GM12878 (cell line): ENCODE data around the gene PCAT6. TPM values are rescaled to one million over a fixed set of nuclear protein-coding genes. Genes with fewer than 3 reads are reported as not detected.

ENCODE experiments used
- ATAC-seq: fragments of 200-7000 bp; cut with Tn5 transposase; 3 replicates; pipeline ENCODE4 v1.9.1; 2020; ENCODE audit warnings: mild to moderate bottlenecking, moderate library complexity
- BruUV-seq: library from RNA; stranded (reverse); fragments of 400-500 nt; replicated peaks from 2 replicates; lab custom pipeline; 2021; lab: Mats Ljungman, UMichigan
- CTCF ChIA-PET: fragments of 300-600 bp; sonication (Branson Sonifier 250); formaldehyde crosslinking; extraction: SDS; loops from one replicate; lab custom pipeline; 2021; ENCODE audit warnings: inconsistent platforms; lab: Yijun Ruan, JAX
- POLR2A ChIA-PET: fragments of 350-600 bp; formaldehyde crosslinking; extraction: SDS; loops from one replicate; lab custom pipeline; 2021; ENCODE audit warnings: inconsistent platforms; lab: Charles Lee
- RAD21 ChIA-PET: fragments of 300-600 bp; sonication (Branson Sonifier 250); formaldehyde crosslinking; loops from one replicate; lab custom pipeline; 2023; ENCODE audit warnings: antibody characterized with exemption; ENCODE audit not compliant: unreplicated experiment; lab: Charles Lee
- SMC1A ChIA-PET: fragments of 300-600 bp; sonication (Branson Sonifier 250); formaldehyde crosslinking; loops from one replicate; lab custom pipeline; 2023; ENCODE audit not compliant: unreplicated experiment, uncharacterized antibody; lab: Charles Lee
- DNase-seq: peaks from one replicate; pipeline ENCODE4 v3.0.0-alpha.2; 2011; ENCODE audit warnings: low read depth, low spot score
- FAIRE-seq: peaks from 3 replicates; lab custom pipeline; 2011; peaks lifted over from hg19 to GRCh38; lab: Jason Lieb, UNC
- H2AFZ ChIP-seq: 2 replicates; pipeline ENCODE4 v1.6.0; 2011; ENCODE audit warnings: low read depth, low read length, control low read depth; ENCODE audit not compliant: control insufficient read depth
- H3K27ac ChIP-seq: 2 replicates; pipeline ENCODE4 v1.5.1; 2011; ENCODE audit warnings: control low read depth; ENCODE audit not compliant: control insufficient read depth, insufficient read depth
- H3K27me3 ChIP-seq, 2 experiments: replicated peaks in 1 of 2; 2 replicates each; pipeline versions ENCODE4 v1.6.0 to v1.6.1; 2011; ENCODE audit warnings: low read length in 1 of 2; ENCODE audit not compliant: control insufficient read depth in 2 of 2, insufficient read depth in 2 of 2
- H3K36me3 ChIP-seq, 2 experiments: 2 replicates each; pipeline ENCODE4 v1.5.1; 2011; ENCODE audit warnings: low read length in 1 of 2; ENCODE audit not compliant: control insufficient read depth in 2 of 2, insufficient read depth in 2 of 2
- H3K4me1 ChIP-seq: 2 replicates; pipeline ENCODE4 v1.6.1; 2011; ENCODE audit warnings: mild to moderate bottlenecking, low read length, moderate library complexity, mixed read lengths; ENCODE audit not compliant: control insufficient read depth, insufficient read depth
- H3K4me2 ChIP-seq: 2 replicates; pipeline ENCODE4 v1.6.0; 2011; ENCODE audit warnings: control low read depth; ENCODE audit not compliant: control insufficient read depth, insufficient read depth
- H3K4me3 ChIP-seq: fragments of 200-600 bp; sonication (generic); 2 replicates; pipeline ENCODE4 v1.5.1; 2016
- H3K79me2 ChIP-seq: 2 replicates; pipeline ENCODE4 v1.6.0; 2011; ENCODE audit warnings: low read length; ENCODE audit not compliant: control insufficient read depth, insufficient read depth
- H3K9ac ChIP-seq: 2 replicates; pipeline ENCODE4 v1.8.0; 2011; ENCODE audit warnings: low read length, control low read depth, mixed read lengths; ENCODE audit not compliant: control insufficient read depth, insufficient read depth
- H3K9me3 ChIP-seq: replicated peaks from 3 replicates; pipeline ENCODE4 v1.5.1; 2011; ENCODE audit warnings: mild to moderate bottlenecking, low read length; ENCODE audit not compliant: control insufficient read depth, insufficient read depth
- H4K20me1 ChIP-seq: 2 replicates; pipeline ENCODE4 v1.6.0; 2011; ENCODE audit not compliant: control insufficient read depth, insufficient read depth
- CBFB ChIP-seq: IDR thresholded peaks from 2 replicates; pipeline ENCODE4 v1.6.1; 2016; ENCODE audit warnings: antibody characterized with exemption, low read depth
- CBX3 ChIP-seq: fragments of 200-600 bp; sonication (generic); IDR thresholded peaks from 2 replicates; pipeline ENCODE4 v1.6.1; 2016; ENCODE audit warnings: low read depth, borderline replicate concordance
- CREM ChIP-seq: IDR thresholded peaks from 2 replicates; pipeline ENCODE4 v1.6.1; 2014; ENCODE audit warnings: antibody characterized with exemption, low read depth
- DPF2 ChIP-seq: fragments of 450-650 bp; IDR thresholded peaks from 2 replicates; pipeline ENCODE4 v1.6.1; 2017; ENCODE audit warnings: mild to moderate bottlenecking
- ELK1 ChIP-seq: IDR thresholded peaks from 2 replicates; pipeline ENCODE4 v1.6.1; 2012; ENCODE audit warnings: low read depth, low read length, improper control_type of control experiment
- HDAC2 ChIP-seq: fragments of 200-600 bp; sonication (generic); IDR thresholded peaks from 2 replicates; pipeline ENCODE4 v1.6.1; 2017
- HDGF ChIP-seq: fragments of 450-650 bp; IDR thresholded peaks from 2 replicates; pipeline ENCODE4 v1.6.1; 2016; ENCODE audit warnings: antibody characterized with exemption
- IRF4 ChIP-seq: IDR thresholded peaks from 2 replicates; pipeline ENCODE4 v1.6.1; 2011; ENCODE audit warnings: low read depth, low read length
- NR2C1 ChIP-seq: fragments of 450-650 bp; IDR thresholded peaks from 2 replicates; pipeline ENCODE4 v1.6.1; 2017; ENCODE audit warnings: antibody characterized with exemption, mild to moderate bottlenecking, moderate library complexity
- SMC3 ChIP-seq: IDR thresholded peaks from 2 replicates; pipeline ENCODE4 v1.6.1; 2011; ENCODE audit warnings: low read length, improper control_type of control experiment, borderline replicate concordance
- SUZ12 ChIP-seq: fragments of 200-600 bp; sonication (generic); IDR thresholded peaks from one replicate; pipeline ENCODE4 v1.6.1; 2018; ENCODE audit warnings: antibody characterized with exemption, mild to moderate bottlenecking; ENCODE audit not compliant: unreplicated experiment
- TARDBP ChIP-seq: IDR thresholded peaks from 2 replicates; pipeline ENCODE4 v1.6.1; 2016; ENCODE audit warnings: borderline replicate concordance
- TCF7 ChIP-seq: IDR thresholded peaks from 2 replicates; pipeline ENCODE4 v1.6.1; 2014; ENCODE audit warnings: antibody characterized with exemption, borderline replicate concordance
- ZNF687 ChIP-seq: fragments of 450-650 bp; IDR thresholded peaks from 2 replicates; pipeline ENCODE4 v1.6.1; 2017; ENCODE audit warnings: mild to moderate bottlenecking, moderate library complexity
- ZSCAN29 ChIP-seq: fragments of 450-650 bp; IDR thresholded peaks from 2 replicates; pipeline ENCODE4 v1.6.1; 2017; ENCODE audit warnings: mild to moderate bottlenecking, moderate library complexity
- WGBS: methylation state at CpG from one replicate; pipeline ENCODE4 v1.1.6; 2016; ENCODE audit warnings: low lambda C conversion rate; ENCODE audit not compliant: insufficient replicate concordance, insufficient coverage; ENCODE audit errors: missing lambda C conversion rate; 5-methylcytosine and 5-hydroxymethylcytosine counted together
- in situ Hi-C: fragments of 300-500 bp; cut with MboI; formaldehyde crosslinking; loops from 9 replicates; pipeline ENCODE4 v1.14.3; 2018; ENCODE audit warnings: mixed read lengths
- intact Hi-C: fragments of 100-400 bp; cut with micrococcal nuclease; formaldehyde crosslinking; loops from one replicate; pipeline ENCODE4 v1.14.2; 2022; ENCODE audit not compliant: unreplicated experiment
- polyA plus RNA-seq, 11 experiments: library from polyadenylated mRNA; depleted of rRNA in 4 of 11; unstranded in 6 of 11; stranded (reverse) in 5 of 11; fragments of >200 nt; fragmentation: Nextera tagmentation in 4 of 11; fragmentation: Illumina TruSeq in 1 of 11; extraction: Ambion mirVana in 4 of 11; extraction: Trizol in 1 of 11; gene quantifications; 1 replicate in 1 of 11; 2 replicates in 10 of 11; pipeline versions ENCODE4 v1.2.1 to v1.2.3, GENCODE V29; 2011 to 2016; ENCODE audit warnings: inconsistent platforms in 2 of 11, missing spikeins in 2 of 11, low read depth in 1 of 11
- total RNA-seq, 4 experiments: library from RNA; depleted of rRNA in 3 of 4; stranded (reverse); fragments of >200 nt in 3 of 4; fragmentation: Illumina TruSeq in 1 of 4; extraction: Trizol in 1 of 4; gene quantifications; 2 replicates each; pipeline versions ENCODE4 v1.2.1 to v1.2.3, GENCODE V29; 2013 to 2021

PCAT6 gene
- total and polyA plus RNA-seq, 10 of the 15 experiments (the other 5 are each of a cell fraction or from before 2014, with no cell fraction given), result 0.16 to 0.83 (median 0.48) TPM; not detected in 4

GRCh38 chr1:202804126-202804525 is 6.6 kb upstream of the PCAT6 start:
- H3K4me3 ChIP-seq, result no peak overlapping the region
- no peak for ATAC-seq
- peaks cover 39% of the 10 kb centered on the region for H3K79me2 ChIP-seq
- 37% methylated on average over 4 of the region's 4 CpGs for WGBS
- no TSS peak for BruUV-seq
- no peaks in the 10 kb centered on the region; the same call in 2 of the 3 replicates for H3K9me3 ChIP-seq
- no peak overlapping the region for H2AFZ ChIP-seq
- ChIA-PET SMC1A (interaction anchor here (1.2 to 4.6 kb wide), 2 partner anchors 11 to 13 kb away, joined by 3 to 10 read pairs; no protein-coding TSS in a partner anchor), POLR2A (no interaction called here), RAD21 (no interaction called here), CTCF (interaction anchor here (1.6 kb wide), 1 partner anchor 8 kb away, joined by 5 read pairs; no protein-coding TSS in a partner anchor)
- no peaks in the 10 kb centered on the region for H4K20me1 ChIP-seq
- no peak overlapping the region for H3K9ac ChIP-seq
- in situ Hi-C loops, result no loop called here
- H3K4me2 ChIP-seq, result no peak overlapping the region
- TF ChIP-seq CBFB (no peak), HDGF (no peak), IRF4 (no peak), ELK1 (no peak), TCF7 (no peak), HDAC2 (no peak), NR2C1 (no peak), TARDBP (no peak), DPF2 (no peak), CBX3 (no peak), SMC3 (no peak), SUZ12 (no peak), ZNF687 (no peak), ZSCAN29 (no peak), CREM (no peak)
- H3K27ac ChIP-seq, result no peak overlapping the region
- FAIRE-seq, result no peak
- H3K27me3 ChIP-seq, result no peaks in the 10 kb centered on the region
- no peaks in the 10 kb centered on the region for H3K36me3 ChIP-seq
- no peak for DNase-seq
- H3K4me1 ChIP-seq, result no peaks in the 10 kb centered on the region
- intact Hi-C loops, result loop anchor here (10.0 kb wide), 1 partner anchor 201 kb away; the partner anchor contains the start of gene TMEM183A
